ENCODE data around the gene PLCH2.

The PLCH2 gene

DNA sequence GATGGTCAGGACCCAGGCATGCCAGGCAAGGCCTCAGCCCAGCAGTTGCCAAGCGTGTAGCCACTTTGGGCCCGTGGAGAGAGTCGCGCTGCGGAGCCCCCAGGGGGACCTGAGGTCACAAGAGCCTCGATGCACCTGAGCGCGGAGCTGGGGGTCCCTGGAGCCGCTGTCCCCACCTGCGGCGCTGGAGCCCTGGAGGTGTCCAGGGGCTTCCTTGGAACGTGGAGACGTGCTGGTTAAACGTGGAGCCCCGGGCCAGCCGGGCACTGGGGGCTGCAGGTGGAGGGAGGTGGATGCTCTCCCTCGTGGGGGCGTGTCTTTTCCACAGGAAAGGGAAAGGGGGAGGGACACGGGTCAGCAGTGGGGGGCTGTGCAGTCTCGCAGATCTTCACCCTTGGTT lies 3.1 kb downstream of the PLCH2 start:
- DNase-seq, result no peak

DNA sequence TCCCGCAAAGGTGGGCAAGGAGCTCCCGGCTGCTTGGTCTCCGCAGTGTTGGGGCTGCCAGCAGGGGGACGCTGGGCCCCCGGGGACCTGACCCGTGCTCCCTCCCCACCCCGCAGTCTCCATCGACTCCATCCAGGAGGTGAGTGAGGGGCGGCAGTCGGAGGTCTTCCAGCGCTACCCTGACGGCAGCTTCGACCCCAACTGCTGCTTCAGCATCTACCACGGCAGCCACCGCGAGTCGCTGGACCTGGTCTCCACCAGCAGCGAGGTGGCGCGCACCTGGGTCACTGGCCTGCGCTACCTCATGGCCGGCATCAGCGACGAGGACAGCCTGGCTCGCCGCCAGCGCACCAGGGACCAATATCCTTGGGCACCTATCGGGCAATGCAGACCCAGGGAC lies 3.5 kb downstream of the PLCH2 start:
- DNase-seq, result no peak

DNA sequence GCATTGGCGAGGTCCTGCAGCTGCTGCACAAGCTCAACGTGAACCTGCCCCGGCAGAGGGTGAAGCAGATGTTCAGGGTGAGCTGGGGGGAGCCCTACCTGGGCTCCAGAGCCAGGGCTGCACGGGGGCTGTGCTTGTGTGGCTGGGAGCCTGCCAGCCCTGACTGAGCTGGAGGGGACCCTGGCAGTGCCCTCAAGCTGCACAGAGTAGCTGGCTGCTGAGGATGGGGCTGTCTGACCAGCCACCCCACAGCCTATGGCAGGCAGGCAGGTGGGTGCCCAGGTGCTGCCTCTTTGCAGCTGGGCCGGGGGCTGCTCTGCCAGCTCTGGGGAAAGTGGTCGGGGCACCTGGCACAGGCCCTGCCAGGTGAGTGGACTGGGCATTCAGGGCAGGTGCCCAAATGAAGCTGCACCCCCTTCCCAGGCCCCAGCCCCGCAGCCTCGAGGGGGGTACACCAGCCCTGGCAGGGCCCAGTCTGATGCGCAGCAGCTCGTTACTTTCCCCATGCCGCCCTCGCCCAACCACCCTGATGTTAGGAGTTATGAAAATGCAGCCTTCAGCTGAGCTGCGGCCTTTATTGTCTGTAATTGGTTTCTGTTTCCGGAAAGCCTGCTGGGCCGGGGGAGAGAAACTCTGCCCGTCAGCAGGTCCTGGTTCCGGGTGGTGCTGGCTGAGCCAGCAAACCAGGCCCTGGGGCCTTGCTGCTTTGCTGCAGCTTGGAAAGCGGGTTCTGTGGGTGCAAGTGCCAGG lies 4.3 kb downstream of the PLCH2 start:
- no peak for DNase-seq

DNA sequence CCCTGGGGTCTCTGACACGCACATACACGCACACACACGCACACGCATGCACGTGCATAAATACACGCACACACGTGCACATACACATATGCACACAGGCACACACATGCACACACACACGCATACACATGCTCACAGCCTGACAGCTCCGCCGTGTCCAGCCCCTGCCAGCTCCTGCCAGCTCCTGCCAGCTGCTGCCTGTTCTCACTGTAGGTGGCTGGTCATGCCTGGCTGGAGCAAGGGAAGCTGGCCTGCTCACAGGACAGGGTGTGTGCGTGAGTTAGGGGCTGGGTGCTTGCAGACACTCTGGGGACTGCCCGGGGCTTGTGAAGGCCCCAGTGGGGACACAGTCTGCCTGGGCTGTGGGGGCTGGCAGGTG lies 4.9 kb downstream of the PLCH2 start:
- DNase-seq, result no peak

DNA sequence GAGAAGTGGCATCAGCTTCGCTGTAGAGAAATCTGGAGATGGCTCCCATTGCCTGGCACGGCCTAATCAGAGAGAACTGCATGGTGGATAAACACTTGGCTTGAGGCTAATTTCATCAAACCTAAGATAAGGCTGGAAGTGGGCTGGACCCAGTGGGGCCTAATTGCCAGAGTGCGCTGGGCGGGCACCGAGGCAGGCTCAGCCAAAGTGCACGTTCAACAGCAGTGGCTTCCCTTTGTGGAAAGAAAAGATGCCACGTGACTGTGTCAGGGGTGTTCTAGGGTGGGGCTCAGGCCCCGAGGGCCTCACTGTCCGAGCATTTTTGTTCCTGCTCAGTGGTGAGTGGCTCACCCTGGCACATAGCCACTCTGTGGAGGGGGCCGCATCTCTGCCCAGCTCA lies 5.8 kb downstream of the PLCH2 start:
- no peak for DNase-seq

DNA sequence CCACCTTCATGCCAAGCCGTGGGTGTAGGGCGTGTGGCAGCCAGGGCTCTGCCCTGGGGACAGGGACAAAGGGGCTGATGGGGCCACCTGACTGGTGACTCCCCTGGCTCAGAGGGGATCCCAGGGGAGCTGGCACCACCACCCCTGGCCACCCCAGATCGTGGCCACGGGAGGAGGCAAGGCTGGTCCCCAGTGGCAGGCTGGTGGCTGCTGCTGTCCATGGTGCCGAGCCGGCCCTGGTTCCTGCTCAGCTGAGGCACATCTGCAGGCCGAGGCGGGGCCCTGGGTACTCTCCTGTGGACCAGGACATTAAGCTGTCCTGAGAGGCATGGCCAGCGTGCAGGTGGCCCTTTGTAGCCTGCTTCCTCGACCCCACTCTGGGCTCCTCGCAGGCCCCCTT lies 6.5 kb downstream of the PLCH2 start:
- no peak for DNase-seq

DNA sequence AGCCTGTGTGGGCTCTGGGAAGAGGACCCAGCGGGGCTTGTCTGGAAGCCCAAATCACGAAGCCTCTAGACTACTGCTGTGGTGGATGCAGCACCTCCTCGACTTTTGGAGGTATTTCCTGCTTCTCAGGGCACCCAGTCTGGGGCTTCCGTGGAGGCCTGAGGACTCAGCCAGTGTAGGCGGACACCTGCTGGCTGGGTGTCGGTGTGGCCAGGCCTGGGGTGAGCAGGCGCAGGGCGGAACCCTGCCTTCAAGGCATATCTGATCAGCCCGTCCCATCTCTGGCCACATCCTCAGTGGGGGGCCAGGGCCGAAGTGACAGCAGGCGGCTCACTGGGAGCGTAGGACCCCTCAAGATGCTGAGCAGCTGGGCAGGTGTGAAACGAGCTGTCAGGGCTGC lies 6.9 kb downstream of the PLCH2 start:
- DNase-seq, result no peak

DNA sequence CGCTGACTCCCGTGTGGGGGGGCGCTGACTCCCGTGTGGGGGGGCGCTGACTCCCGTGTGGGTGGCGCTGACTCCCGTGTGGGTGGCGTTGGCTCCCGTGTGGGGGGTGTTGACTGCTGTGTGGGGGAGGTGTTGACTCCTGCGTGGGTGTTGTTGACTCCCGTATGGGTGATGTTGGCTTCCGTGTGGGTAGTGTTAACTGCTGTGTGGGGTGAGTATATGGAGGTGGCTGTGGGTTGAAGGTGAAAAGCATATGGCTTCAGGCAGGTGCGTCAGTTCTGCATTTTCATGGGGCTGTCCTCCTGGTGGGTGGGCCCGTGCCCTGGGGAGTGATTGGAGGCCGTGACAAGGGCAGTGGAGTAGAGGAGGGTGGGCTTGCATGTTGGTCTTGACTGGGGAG lies 7.9 kb downstream of the PLCH2 start:
- DNase-seq, result no peak

DNA sequence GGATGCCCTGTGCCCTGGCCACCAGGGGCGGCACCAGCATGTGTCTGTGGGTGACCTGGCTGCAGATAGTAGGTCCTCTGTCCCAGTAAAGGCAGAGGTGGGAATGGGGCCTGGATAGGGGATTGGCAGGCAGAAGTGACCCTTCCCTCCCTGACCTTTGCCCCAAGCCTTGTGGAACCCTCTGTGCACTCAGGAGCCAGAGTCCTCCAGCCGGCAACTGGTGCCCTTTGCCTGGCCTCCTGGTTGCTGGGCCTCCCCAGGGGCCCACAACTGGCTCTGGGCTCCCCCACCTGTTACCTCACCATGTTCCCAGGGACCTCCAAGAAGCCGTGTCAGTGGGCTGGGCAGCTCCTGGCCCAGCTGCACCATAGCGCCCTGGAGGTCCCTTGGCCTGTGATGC lies 10.0 kb downstream of the PLCH2 start:
- no peak for DNase-seq

DNA sequence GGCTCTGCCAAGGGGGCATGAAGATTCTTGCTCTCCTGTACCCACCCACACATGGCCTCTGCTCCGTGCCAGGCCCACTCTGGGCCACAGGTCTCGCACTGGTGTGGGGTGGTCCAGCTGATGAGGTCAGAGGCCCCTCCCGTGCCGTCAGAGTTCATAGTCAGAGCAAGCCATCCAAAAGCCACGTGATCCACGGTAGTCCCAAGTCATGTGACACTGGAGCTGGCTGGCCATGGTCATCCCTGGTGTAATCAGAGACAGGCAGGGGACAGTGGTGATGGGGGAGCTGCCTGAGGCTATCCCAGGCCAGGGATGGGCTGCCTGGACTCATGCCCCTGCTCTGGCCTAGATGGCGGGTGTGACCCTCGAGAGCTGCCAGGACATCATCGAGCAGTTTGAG lies 10.5 kb downstream of the PLCH2 start:
- DNase-seq, result no peak

DNA sequence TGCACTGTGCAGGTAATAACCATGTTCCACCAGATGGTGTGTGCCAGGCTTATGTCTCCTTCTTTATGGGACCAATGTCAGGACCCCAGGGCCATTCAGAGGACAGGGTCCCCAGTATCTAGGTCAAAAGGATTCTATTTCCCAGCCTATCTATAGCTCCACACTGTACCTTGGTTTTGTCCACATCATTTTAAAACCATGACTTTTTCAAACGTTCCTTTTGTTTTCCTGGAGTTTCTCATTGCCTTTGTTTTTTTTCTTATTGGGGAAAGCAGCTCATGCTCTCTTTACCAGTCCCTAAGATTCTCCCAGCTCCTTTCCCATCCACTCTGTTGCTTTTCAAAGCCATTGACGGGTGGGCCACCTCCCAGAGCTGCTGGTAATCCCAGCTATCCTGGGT lies 12.6 kb downstream of the PLCH2 start:
- DNase-seq, result no peak

DNA sequence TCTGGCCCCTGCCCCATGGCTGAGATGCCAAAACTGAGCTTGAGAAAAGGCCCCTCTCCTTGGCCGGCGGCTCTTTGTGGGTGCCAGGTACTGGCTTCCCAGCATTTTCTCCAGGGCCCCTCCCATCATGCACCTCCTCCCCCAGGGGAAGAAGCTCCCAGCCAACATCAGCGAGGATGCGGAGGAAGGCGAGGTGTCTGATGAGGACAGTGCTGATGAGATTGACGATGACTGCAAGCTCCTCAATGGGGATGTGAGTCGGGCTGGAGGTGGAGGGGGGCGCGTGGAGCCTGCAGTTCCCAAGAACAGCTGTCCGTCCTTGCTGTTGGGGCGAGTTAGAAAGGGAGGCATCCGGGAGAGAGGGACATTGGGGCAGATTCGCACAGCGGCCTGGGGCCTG lies 13.5 kb downstream of the PLCH2 start:
- DNase-seq, result no peak

DNA sequence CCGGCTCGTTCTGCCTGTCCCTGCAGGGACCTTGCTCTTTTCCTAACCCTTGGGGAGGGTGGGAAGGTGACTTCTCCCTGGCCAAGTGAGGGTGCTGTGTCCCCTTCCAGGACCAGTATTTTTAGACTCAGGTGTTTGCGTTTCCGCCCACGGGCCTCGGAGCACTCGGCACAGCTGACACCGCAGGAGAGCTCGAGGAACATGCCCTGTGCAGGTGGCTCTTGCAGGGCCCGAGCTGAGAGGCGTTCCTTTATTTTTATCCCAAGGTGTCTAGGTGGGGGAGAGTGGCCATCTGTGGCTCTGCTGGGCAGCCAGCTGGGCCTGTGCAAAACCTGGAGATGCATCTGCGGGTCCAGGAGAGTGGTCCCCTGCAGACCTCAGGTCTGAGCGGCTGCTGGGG lies 16.0 kb downstream of the PLCH2 start:
- DNase-seq, result no peak

DNA sequence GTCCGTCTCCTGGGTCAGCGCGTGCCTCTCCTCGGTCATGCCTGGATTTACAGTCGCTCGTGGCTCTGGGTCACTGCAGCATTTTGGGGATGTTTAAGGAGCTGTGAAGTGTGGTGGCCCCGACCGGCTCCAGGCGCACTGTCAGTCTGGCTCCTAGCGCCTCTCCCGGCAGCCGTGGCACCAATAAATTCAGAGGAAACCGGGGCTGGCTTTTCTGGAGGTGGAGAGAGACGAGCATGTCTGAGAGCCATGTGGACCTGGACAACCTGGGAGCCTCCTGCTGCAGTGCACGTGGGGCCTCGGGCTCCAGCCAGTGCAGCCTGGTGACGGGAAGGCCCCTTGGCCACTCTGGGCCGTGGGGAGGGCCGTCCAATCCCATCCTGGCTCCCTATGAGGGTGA lies 17.1 kb downstream of the PLCH2 start:
- DNase-seq, result no peak

DNA sequence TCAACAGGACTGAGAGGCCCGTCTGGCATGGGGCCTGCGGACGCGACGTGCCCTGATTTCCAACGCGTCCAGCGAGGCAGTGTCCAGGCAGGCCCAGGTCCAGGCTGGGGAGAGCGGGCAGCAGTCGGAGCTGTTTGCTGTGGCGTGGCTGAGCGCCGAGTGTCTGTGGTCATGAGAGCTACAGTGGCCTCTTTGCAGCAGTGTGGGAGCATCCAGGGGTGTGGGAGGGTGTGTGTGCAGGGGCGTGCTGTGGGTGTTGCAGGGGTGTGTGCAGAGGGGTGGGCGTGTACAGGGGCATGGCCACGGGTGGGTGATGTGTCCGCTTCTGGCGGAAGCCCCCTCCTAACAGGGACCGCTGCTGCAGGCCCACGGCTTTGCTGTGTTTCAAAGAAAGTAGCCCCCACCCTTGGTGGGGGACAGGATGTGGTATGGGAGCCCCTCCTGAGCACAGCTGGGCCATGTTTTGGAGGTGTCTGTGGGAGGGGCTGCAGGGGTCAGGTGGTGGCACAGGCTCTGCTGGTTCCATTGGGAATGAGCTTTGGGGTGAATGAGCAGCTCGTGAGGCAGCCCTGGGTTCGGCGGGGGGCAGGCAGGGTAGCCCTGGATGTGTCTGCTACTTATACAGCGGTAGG lies 17.7 kb downstream of the PLCH2 start:
- no peak for DNase-seq

DNA sequence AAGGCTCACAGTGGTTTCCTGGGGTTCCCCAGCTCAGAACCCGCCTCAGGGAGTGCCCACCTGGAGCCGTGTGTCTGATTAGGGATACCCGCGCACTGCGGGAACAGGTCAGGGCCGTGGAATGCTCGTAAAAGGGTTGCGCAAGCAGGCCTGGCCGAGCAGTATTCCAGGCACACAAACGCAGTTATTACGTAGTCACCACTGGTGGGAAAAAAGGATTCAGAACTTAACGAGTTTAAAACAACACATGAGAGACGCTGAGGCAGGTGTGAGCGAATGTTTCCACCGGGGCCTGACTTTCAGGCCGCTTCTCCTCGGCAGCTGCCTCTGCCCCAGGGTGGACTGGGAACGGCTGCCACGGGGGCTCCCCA lies 18.2 kb downstream of the PLCH2 start:
- no peak for DNase-seq

DNA sequence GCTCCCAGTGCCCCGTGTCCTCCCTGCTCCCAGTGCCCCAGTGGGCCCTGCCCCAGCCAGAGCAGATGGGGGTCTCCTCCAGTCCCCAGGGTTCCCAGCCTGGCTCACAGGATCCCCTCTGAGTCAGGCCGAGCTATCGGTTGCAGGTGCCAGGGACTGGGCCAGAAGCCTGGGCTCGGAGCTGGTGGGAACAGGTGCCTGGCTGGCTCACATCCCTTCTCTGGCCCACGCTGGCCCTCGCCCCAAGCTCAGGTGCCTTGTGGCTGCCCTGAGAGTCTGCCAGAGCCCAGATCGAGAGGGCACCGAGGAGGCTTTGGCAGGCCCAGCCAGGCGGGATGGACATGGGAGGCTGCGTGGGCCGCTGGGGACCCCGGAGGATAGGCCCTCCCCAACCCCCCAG lies 18.9 kb downstream of the PLCH2 start:
- no peak for DNase-seq

DNA sequence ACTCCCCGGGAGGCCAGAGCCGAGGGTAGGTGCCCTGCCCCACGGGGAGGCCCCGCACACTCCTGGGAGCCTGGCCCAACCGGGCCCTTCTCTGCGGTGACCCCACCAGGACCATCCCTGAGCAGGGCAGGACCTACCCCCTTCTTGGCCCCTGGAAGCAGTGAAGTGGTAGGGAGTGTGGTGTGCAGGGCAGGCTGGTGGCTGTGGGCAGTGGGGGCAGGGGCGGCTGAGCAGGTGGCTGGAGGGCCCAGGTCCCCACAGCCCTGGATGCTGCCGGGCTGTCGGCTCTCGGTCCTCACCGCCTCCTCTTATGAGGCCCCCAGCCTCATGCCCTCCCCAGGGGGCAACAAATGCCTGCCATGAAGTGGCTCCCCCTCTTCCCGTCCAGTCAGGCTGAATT lies 19.5 kb downstream of the PLCH2 start:
- no peak for DNase-seq

DNA sequence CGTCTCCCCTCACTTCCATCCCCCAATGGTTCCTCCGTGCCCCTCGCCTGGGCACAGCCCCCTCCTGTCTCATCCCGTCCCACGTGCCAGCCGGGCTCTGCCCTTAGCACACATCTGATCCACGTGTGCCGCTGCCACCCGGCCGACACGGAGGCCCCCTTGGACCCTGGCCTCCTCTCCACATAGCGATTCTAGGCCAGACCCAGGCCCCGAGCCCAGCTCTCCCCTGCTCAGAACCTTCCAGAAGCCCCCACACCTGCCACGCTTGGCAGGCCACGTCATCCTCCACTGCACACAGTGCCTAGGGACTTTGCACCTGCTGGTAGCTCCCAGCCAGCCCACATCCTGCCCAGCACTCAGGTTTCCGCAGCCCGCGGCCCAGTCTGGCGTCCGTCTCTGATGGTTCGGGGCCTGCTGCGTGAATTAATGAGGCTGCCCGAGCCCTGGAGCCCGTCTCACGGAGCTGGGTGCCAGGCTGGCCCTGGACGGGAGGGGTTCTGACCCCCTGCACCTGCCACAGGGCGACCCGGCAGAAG lies 20.1 kb downstream of the PLCH2 start:
- no peak for DNase-seq

DNA sequence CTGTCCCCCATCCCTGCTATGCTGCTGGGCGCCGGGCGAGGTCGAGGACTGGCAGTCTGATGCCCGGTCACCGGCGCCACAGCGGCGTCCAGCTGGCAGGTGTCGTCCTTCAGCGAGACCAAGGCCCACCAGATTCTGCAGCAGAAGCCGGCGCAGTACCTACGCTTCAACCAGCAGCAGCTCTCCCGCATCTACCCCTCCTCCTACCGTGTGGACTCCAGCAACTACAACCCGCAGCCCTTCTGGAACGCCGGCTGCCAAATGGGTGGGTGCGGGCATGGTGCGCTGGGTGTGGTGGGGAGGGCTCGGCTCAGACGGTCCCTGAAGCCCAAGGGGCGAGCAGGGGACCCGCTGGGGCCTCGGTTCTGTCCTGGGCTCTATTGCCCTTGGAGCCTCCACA lies 20.7 kb downstream of the PLCH2 start:
- no peak for DNase-seq

DNA sequence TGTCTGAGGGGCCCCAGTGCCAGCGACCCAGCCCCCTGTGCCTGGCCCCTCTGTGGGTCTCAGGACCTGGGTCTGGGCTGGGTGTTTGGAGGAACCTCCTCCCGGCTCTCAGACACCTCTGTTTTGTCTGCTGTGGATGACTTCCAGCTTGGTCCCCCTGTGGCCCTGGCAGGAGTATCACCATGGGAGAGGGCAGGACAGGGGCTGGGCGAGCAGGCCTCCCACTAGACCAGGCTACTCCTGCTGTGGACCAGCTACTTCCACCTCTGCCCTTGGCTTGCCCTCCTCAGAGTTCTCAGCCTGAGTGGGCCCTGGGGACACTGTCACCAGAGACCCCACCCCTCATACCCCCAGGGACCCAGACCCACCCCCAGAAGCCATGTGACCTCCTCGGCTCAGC lies 21.8 kb downstream of the PLCH2 start:
- DNase-seq, result no peak

DNA sequence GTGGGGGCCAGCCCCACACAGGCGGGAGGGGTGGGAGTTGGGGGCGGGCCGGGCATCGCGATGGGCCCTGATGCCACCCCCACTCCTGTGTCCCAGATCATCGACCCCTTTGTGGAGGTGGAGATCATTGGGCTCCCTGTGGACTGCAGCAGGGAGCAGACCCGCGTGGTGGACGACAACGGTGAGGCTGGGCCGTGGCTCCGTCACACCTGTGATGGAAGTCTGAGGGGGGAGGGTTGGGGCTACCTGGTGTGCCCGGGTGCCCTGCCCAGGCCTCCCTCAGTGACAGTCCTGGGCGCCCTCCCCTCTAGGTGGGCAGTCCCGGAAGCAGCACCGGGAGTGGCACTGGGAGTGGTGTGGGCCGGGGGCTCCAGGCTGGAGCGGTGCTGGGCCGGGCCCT lies 22.6 kb downstream of the PLCH2 start:
- DNase-seq, result no peak

DNA sequence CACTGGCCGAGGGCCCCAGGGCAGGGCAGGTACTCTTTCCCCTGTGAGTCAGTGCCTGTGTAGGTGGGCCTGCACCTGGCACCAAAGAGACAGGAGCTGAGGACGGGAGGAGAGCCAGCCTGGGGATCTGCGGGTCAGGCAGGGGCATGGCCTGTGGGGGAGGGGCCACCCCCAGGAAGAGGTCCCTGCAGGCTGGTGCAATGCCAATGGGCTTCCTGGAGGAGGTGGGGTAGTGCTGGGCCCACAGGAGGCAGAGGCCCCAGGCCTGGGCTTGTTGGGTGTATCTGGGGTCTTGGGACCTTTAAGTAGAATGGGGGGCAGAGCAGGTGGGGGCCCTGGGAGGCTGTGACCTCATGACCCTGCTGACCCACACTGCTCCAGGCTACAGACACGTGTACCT lies 23.2 kb downstream of the PLCH2 start:
- DNase-seq, result no peak

DNA sequence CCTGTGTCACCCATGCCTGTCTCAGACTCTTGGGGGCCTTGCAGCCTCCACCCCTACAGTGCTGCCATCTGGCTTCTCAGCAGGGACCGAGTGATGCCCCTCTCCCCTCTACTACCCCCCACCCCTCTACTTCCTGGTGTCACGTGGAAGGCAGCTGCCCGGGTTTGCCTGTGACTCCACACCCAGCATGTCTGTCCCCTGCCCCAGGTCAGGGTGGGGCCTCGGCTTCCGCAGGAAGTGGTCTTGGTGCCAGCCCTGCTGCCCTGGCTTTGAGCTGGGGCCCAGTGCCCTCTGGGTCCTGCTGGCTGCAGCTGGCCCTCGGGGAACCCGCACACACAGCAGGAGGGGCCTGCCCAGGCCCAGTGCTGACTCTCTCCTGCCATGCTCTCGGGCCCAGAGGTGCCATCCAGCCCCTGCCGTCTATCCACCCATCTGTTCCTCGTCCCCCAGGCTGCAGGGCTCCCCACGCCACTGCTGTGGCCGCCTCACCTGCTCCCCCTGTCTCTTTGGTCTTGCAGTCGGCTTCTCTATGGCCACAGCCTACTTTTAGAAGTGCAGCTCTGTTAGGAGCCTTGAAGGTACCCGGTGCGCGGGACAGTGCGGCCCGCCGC lies 24.0 kb downstream of the PLCH2 start:
- DNase-seq, result no peak
